GM10266 (cell line): Measurements from ENCODE around the gene CYP1B1.

Source experiments
- DNase-seq: peaks from one replicate; pipeline ENCODE4 v3.0.0; 2012; ENCODE audit errors: extremely low spot score
- CTCF ChIP-seq: IDR thresholded peaks from 2 replicates; pipeline ENCODE4 v1.5.1; 2012; ENCODE audit warnings: mild to moderate bottlenecking, low read depth; ENCODE audit not compliant: control insufficient read depth, insufficient read depth; ENCODE audit errors: missing control alignments

The CYP1B1 gene

GRCh38 chr2:38099099-38100028 lies 23.4 kb upstream of the CYP1B1 start:
- TF ChIP-seq CTCF: no peak
- DNase-seq: no peak

GRCh38 chr2:38098421-38099098 lies 22.6 kb upstream of the CYP1B1 start:
- DNase-seq: no peak
- TF ChIP-seq CTCF: no peak

GRCh38 chr2:38097988-38098385 lies 22.0 kb upstream of the CYP1B1 start:
- TF ChIP-seq CTCF: no peak
- DNase-seq: no peak

GRCh38 chr2:38097258-38097987 lies 21.5 kb upstream of the CYP1B1 start:
- no peak for TF ChIP-seq CTCF
- DNase-seq: no peak

- DNase-seq: no peak
- no peak for TF ChIP-seq CTCF
Observed at GRCh38 chr2:38095996-38096861, 20.3 kb upstream of the CYP1B1 start.

- no peak for DNase-seq
- no peak for TF ChIP-seq CTCF
Observed at GRCh38 chr2:38095079-38095995, 19.4 kb upstream of the CYP1B1 start.
